NCI-H146 treated with DMSO at 0.1 percent for 48 hours (cell line): ENCODE measurements around the gene KCNK6.
"Not testable (repeated sequence)": the region's sequence is repeated elsewhere in the genome, so short reads cannot be mapped to it uniquely, and the experiment has no call there.

ENCODE experiments used
- DNase-seq: peaks from one replicate; lab custom pipeline; 2025; ENCODE audit not compliant: unreplicated experiment; lab: John Stamatoyannopoulos, UW

KCNK6 gene

GRCh38 chr19:38360839-38361631 is 41.4 kb downstream of the KCNK6 start:
- DNase-seq = no peak

GRCh38 chr19:38361633-38362075 is 42.0 kb downstream of the KCNK6 start:
- DNase-seq = peak; percentile 85

GRCh38 chr19:38362076-38362945 is 42.7 kb downstream of the KCNK6 start:
- DNase-seq = peak; percentile 85

DNA sequence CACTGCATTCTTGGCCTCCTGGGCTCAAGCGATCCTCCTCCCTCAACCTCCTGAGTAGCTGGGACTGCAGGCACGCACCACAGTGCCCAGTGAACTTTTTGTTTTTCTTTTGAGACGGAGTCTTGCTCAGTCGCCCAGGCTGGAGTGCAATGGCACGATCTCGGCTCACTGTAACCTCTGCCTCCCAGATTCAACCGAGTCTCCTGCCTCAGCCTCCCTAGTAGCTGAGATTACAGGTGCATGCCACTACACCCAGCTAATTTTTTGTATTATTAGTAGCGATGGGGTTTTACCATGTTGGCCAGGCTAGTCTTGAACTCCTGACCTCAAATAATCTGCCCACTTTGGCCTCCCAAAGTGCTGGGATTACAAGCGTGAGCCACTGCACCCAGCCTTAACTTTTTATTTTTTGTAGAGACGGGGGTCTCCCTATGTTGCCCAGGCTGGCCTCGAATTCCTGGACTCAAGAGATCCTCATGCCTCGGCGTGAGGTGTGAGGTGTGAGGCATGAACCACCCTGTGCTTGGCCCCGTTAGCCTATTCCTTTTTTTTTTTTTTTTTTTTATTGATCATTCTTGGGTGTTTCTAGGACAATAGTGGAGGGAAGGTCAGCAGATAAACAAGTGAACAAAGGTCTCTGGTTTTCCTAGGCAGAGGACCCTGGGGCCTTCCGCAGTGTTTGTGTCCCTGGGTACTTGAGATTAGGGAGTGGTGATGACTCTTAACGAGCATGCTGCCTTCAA is 43.5 kb downstream of the KCNK6 start:
- not testable (repeated sequence) for DNase-seq

GRCh38 chr19:38367041-38367440 is 47.4 kb downstream of the KCNK6 start:
- no peak for DNase-seq

DNA sequence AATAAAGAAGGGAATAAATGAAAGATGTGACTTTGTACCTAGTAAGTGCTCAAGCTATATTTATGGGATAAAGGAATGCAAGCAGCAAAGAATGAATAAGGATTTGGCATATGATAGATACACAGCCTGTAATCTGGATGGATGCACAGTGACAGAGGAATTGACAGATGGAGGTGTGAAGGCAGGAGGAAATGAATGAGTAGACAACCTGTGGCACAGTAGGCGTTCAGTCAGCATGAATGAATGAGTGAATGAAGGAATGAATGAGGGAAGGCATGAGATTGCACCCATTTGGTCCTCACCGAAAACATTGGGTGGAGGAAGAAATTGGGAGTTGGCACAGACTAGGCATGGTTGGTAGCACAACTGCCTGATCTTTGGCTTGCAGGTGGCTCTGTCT is 49.9 kb downstream of the KCNK6 start:
- no peak for DNase-seq

- DNase-seq = no peak
These were observed 50.7 kb downstream of the KCNK6 start for GRCh38 chr19:38370299-38370698.

DNA sequence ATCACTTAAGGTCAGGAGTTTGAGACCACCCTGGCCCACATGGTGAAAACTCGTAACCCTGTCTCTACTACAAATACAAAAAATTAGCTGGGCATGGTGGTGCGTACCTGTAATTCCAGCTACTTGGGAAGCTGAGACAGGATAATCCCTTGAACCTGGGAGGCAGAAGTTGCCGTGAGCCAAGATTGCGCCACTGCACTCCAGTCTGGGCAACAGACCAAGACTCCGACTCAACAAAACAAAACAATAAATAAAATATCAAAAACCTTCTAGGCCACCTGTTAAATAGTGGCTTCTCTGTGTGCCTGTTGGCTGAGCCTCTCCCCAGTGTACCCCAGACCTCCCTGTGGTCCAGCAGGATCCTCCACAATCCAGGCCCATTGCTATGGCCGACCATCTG is 51.4 kb downstream of the KCNK6 start:
- no peak for DNase-seq

DNA sequence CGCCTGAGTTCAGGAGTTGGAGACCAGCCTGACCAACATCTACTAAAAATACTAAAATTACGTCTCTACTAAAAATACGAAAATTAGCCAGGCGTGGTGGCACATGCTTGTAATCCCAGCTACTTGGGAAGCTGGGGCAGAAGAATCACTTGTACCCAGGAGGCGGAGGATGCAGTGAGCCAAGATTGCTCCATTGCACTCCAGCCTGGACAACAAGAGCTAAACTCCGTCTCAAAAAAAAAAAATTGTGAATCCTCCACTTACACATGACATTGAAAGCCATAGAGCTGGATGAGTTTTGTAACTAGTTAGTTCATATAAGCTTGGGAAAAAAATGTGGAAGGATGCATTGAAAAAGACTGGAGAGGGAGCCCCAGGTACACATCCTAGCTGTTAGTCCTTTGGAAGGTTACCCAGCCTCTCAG is 54.3 kb downstream of the KCNK6 start:
- DNase-seq = no peak

DNA sequence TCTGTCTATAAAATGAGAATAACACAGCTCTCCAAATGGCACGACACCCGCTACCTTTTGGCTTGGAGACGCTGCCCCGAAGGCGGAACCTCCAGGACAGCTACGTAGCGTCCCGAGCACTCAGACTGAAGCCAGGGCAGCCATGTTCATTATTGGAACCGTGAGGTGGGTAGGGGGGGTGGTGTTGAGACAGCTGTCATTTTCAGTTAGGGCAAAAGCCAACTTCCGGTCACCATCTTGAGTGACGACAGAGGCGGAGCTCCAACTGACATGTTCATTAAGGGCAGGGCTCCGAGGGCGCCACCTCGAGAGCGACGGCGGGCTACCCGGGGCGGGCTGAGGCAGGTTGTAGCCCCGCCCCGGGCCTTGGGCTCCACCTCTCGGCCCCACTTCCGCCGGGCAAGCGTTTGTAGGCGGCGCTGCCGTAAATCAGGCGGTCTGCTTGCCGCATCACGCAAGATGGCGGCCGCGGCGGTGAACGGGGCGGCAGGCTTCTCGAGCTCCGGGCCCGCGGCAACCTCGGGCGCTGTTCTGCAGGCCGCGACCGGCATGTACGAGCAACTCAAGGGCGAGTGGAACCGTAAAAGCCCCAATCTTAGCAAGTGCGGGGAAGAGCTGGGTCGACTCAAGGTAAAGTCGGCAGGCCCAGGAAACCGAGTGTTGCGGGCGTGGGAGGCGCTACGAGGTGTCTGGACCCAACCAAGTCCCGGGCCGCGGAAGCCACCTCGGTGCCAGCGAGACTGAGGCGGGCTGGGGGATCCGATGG is 54.9 kb downstream of the KCNK6 start, which contains the start of gene PSMD8:
Gene PSMD8 (plus strand): TSS at position 240 of the 766 bp plus-strand sequence. CDS start 31 bp downstream, at position 271.
- DNase-seq = peak; percentile 99

- DNase-seq = no peak
These were observed 55.5 kb downstream of the KCNK6 start for GRCh38 chr19:38375098-38375493.

DNA sequence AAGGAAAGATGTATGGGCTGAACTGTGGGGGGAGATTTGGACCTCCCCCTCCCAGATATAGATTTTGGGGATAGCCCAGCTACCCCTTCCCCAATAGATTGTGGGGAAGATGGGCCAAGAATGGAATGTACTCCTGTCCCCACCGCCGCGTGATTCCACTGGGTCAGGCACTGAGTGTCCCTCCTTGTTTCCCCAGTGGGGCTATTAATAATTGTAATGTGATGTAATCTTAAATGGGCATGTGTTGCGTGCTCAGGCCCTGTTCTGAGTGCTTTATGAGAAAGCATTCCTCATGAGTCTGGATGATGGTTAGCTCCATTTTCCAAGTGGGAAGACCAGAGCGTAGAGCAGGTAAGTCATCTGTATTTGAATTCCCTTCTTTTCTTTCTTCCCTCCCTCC is 56.1 kb downstream of the KCNK6 start:
- DNase-seq = no peak

- DNase-seq = no peak
These were observed 56.9 kb downstream of the KCNK6 start for GRCh38 chr19:38376576-38376975.

- no peak for DNase-seq
These were observed 57.4 kb downstream of the KCNK6 start for GRCh38 chr19:38377052-38377451.

- no peak for DNase-seq
These were observed 59.2 kb downstream of the KCNK6 start for GRCh38 chr19:38378866-38379265.

- DNase-seq = no peak
These were observed 61.5 kb downstream of the KCNK6 start for GRCh38 chr19:38381138-38381537.
